Immature natural killer cell (primary cell): ENCODE data around the gene C6orf118. TPM values are rescaled to one million over a fixed set of nuclear protein-coding genes. Genes with fewer than 3 reads are reported as not detected.

Experiments
- DNase-seq, 3 donors: peaks; one replicate each; pipeline ENCODE4 v3.0.0; 2022; ENCODE audit warnings: mixed read lengths in 1 of 3
- H3K27ac Mint-ChIP-seq, 6 donors: one replicate each; pipeline ENCODE4 v1.8.0; 2020; ENCODE audit warnings: mixed read lengths in 6 of 6, mild to moderate bottlenecking in 5 of 6, inconsistent platforms in 4 of 6, moderate library complexity in 3 of 6
- H3K27me3 Mint-ChIP-seq, 3 donors: one replicate each; pipeline ENCODE4 v1.8.0; 2020 to 2021; ENCODE audit warnings: low read depth in 3 of 3, mild to moderate bottlenecking in 3 of 3, mixed read lengths in 3 of 3, moderate library complexity in 3 of 3, inconsistent platforms in 1 of 3
- H3K36me3 Mint-ChIP-seq, 3 donors: one replicate each; pipeline ENCODE4 v1.8.0; 2020; ENCODE audit warnings: mixed read lengths in 3 of 3, inconsistent platforms in 2 of 3, mild to moderate bottlenecking in 2 of 3
- H3K4me1 Mint-ChIP-seq, 2 donors: one replicate each; pipeline ENCODE4 v1.8.0; 2020; ENCODE audit warnings: inconsistent platforms in 2 of 2, mild to moderate bottlenecking in 2 of 2, mixed read lengths in 2 of 2, moderate library complexity in 1 of 2
- H3K4me3 Mint-ChIP-seq, 5 donors: one replicate each; pipeline ENCODE4 v1.8.0; 2020; ENCODE audit warnings: mild to moderate bottlenecking in 5 of 5, mixed read lengths in 5 of 5, inconsistent platforms in 3 of 5, moderate library complexity in 3 of 5
- H3K9me3 Mint-ChIP-seq, 6 donors: one replicate each; pipeline ENCODE4 v1.8.0; 2020; ENCODE audit warnings: mild to moderate bottlenecking in 6 of 6, mixed read lengths in 6 of 6, inconsistent platforms in 4 of 6, moderate library complexity in 3 of 6
- polyA plus RNA-seq, 3 donors: library from polyadenylated mRNA; unstranded; fragments of 300-500 nt; fragmentation: Illumina TruSeq; gene quantifications; one replicate each; pipeline ENCODE4 v1.2.3, GENCODE V29; 2021

The C6orf118 gene
- polyA plus RNA-seq, 3 donors from 2014 or later, result not detected

DNA sequence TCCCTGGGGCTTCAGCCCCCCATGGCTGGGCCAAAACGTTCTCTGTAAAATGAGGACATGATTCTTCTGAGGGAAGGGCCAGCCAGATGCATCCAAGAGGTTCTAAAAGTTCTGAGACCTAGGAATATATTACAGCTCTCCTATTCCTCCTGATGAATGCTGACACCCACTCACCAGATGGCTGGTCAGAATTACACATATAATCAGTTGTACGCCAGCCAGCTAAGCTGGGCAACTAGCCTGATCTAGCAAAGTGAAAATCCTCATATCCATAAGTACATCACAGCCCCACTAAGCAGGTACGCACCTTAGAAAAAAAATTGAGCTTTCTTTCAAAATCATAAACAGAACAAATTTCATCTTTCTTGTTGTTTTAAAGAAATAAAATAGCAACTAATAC lies 34.8 kb downstream of the C6orf118 start:
- Mint-ChIP-seq H3K4me1 (no peaks in the 10 kb centered on the region), H3K36me3 (peaks cover 0 to 3% (median 0%) of the 10 kb centered on the region in 3 donors), H3K27me3 (peaks cover 2 to 4% (median 2%) of the 10 kb centered on the region in 3 donors), H3K4me3 (no peak overlapping the region), H3K27ac (no peak overlapping the region), H3K9me3 (peaks cover 7 to 42% (median 10%) of the 10 kb centered on the region in 6 donors)
- DNase-seq, result no peak

GRCh38 chr6:165272585-165272984 lies 36.8 kb downstream of the C6orf118 start:
- H3K27me3 Mint-ChIP-seq, result peaks cover 0 to 2% (median 0%) of the 10 kb centered on the region in 3 donors
- H3K4me3 Mint-ChIP-seq, result no peak overlapping the region
- H3K27ac Mint-ChIP-seq, result no peak overlapping the region
- no peaks in the 10 kb centered on the region for H3K4me1 Mint-ChIP-seq
- H3K36me3 Mint-ChIP-seq, result peaks cover 0 to 3% (median 0%) of the 10 kb centered on the region in 3 donors
- no peak for DNase-seq
- H3K9me3 Mint-ChIP-seq, result peaks cover 5 to 32% (median 7%) of the 10 kb centered on the region in 6 donors

DNA sequence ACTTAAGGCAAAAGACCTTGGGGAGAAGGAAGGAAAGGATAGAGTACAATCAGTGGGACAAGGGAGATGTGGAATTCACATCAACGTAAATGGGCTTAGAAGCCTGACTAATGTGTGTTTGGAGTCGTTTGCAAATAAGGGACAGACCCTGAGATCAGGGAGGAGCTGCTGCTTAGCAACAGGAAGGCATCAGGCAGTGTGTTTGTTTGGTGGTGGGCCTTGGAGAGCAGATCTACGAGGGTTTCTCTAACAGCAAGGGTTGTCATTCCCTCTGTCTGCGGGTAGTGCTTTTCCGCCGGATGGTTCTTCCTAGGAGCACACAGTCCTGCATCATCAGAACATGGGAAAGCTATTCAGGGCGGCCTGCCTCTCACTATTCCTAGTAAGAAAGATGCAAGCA lies 40.4 kb downstream of the C6orf118 start:
- no peak for DNase-seq
- Mint-ChIP-seq H3K36me3 (no peaks in the 10 kb centered on the region), H3K9me3 (peaks cover 1 to 23% (median 7%) of the 10 kb centered on the region in 6 donors), H3K27me3 (peaks cover 0 to 3% (median 0%) of the 10 kb centered on the region in 3 donors), H3K4me1 (no peaks in the 10 kb centered on the region), H3K4me3 (no peak overlapping the region), H3K27ac (no peak overlapping the region)

GRCh38 chr6:165266621-165267020 lies 42.8 kb downstream of the C6orf118 start:
- no peaks in the 10 kb centered on the region for H3K4me1 Mint-ChIP-seq
- no peak for DNase-seq
- no peaks in the 10 kb centered on the region for H3K36me3 Mint-ChIP-seq
- H3K27ac Mint-ChIP-seq, result no peak overlapping the region
- peaks cover 0 to 27% (median 7%) of the 10 kb centered on the region in 6 donors for H3K9me3 Mint-ChIP-seq
- peaks cover 0 to 3% (median 0%) of the 10 kb centered on the region in 3 donors for H3K27me3 Mint-ChIP-seq
- no peak overlapping the region for H3K4me3 Mint-ChIP-seq

DNA sequence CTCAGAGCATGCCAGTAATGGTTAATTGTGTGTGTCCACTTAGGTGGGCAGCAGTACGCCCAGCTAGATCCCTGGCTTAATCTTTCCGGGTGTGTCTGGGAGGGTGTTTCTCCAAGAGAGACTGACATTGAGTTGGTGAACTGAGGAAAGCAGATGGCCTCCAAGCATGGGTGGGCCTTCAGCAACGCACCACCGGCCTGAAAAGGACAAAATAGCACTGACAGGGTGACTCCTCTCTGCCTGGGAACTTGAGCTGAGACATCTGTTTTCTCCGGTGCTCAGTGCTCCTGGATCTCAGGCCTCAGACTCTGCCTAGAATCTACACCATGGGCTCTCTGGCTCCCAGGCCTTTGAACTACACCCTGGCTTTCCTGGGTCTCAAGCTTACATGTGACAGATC lies 43.2 kb downstream of the C6orf118 start:
- H3K9me3 Mint-ChIP-seq, result peaks cover 0 to 28% (median 7%) of the 10 kb centered on the region in 6 donors

GRCh38 chr6:165260462-165260861 lies 48.9 kb downstream of the C6orf118 start:
- DNase-seq, result no peak
- Mint-ChIP-seq H3K27me3 (peaks cover 0 to 5% (median 0%) of the 10 kb centered on the region in 3 donors), H3K27ac (no peak overlapping the region), H3K9me3 (peaks cover 8 to 47% (median 17%) of the 10 kb centered on the region in 6 donors), H3K4me1 (no peaks in the 10 kb centered on the region), H3K4me3 (no peak overlapping the region), H3K36me3 (no peaks in the 10 kb centered on the region)

More for the DNA sequence above, 43.2 kb downstream of the C6orf118 start:
- H3K4me3 Mint-ChIP-seq, result no peak overlapping the region
- no peak overlapping the region for H3K27ac Mint-ChIP-seq
- DNase-seq, result no peak
- no peaks in the 10 kb centered on the region for H3K36me3 Mint-ChIP-seq
- H3K4me1 Mint-ChIP-seq, result no peaks in the 10 kb centered on the region
- H3K27me3 Mint-ChIP-seq, result peaks cover 0 to 3% (median 0%) of the 10 kb centered on the region in 3 donors

GRCh38 chr6:165249808-165250207 lies 59.6 kb downstream of the C6orf118 start:
- H3K27ac Mint-ChIP-seq, result no peak overlapping the region
- no peak overlapping the region for H3K4me3 Mint-ChIP-seq

GRCh38 chr6:165245701-165246100 lies 63.7 kb downstream of the C6orf118 start:
- no peak overlapping the region for H3K27ac Mint-ChIP-seq
- H3K4me1 Mint-ChIP-seq, result no peaks in the 10 kb centered on the region
- no peak for DNase-seq
- no peaks in the 10 kb centered on the region for H3K36me3 Mint-ChIP-seq
- H3K27me3 Mint-ChIP-seq, result no peaks in the 10 kb centered on the region
- peaks cover 1 to 22% (median 8%) of the 10 kb centered on the region in 6 donors for H3K9me3 Mint-ChIP-seq
- no peak overlapping the region for H3K4me3 Mint-ChIP-seq

More at GRCh38 chr6:165249808-165250207, 59.6 kb downstream of the C6orf118 start:
- H3K36me3 Mint-ChIP-seq, result no peaks in the 10 kb centered on the region
- H3K9me3 Mint-ChIP-seq, result peaks cover 1 to 26% (median 9%) of the 10 kb centered on the region in 6 donors
- no peaks in the 10 kb centered on the region for H3K4me1 Mint-ChIP-seq
- H3K27me3 Mint-ChIP-seq, result no peaks in the 10 kb centered on the region
- no peak for DNase-seq

GRCh38 chr6:165245287-165245686 lies 64.1 kb downstream of the C6orf118 start:
- Mint-ChIP-seq H3K9me3 (peaks cover 1 to 21% (median 9%) of the 10 kb centered on the region in 6 donors), H3K27me3 (no peaks in the 10 kb centered on the region), H3K4me3 (no peak overlapping the region), H3K4me1 (no peaks in the 10 kb centered on the region), H3K36me3 (no peaks in the 10 kb centered on the region), H3K27ac (no peak overlapping the region)
- DNase-seq, result no peak

DNA sequence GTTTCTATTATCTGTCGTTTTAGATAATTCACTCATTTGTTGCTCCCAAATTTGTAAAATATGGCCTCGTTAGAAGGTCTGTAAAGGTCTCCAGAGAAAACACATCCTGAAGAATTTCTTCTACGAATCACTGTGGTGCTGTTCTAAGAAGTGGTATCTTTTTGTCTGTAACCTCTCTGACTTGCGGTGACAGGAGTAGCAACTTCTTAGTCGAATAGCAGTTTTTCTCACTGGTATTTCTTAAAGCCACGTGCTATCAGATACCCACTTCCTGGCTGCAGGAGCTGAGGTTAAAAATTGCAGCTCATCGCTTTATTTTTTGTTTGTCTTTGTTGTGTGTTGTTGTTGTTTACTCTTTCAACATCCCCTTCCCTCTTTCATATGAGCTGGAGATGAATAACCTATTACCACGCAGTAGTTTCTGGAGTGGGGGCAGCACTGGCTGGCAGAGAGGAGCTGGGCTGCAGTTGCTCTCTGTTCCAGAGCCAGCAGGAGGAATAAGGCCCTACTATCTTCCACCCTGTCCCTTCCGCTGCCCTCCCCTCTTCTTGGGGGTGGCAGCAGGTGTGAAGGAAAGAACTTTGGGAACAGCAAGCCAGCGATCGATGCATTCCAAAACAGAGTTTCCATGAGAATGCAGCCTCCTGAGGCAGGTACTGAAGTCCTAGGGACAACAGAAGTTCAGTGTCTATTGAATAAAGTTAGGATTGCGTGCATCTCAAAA lies 64.7 kb downstream of the C6orf118 start:
- Mint-ChIP-seq H3K27me3 (no peaks in the 10 kb centered on the region), H3K27ac (no peak overlapping the region), H3K9me3 (peaks cover 1 to 21% (median 9%) of the 10 kb centered on the region in 6 donors), H3K36me3 (no peaks in the 10 kb centered on the region), H3K4me3 (no peak overlapping the region), H3K4me1 (no peaks in the 10 kb centered on the region)
- no peak for DNase-seq

GRCh38 chr6:165243801-165244200 lies 65.6 kb downstream of the C6orf118 start:
- no peak for DNase-seq
- no peaks in the 10 kb centered on the region for H3K36me3 Mint-ChIP-seq
- H3K9me3 Mint-ChIP-seq, result peaks cover 1 to 21% (median 10%) of the 10 kb centered on the region in 6 donors

DNA sequence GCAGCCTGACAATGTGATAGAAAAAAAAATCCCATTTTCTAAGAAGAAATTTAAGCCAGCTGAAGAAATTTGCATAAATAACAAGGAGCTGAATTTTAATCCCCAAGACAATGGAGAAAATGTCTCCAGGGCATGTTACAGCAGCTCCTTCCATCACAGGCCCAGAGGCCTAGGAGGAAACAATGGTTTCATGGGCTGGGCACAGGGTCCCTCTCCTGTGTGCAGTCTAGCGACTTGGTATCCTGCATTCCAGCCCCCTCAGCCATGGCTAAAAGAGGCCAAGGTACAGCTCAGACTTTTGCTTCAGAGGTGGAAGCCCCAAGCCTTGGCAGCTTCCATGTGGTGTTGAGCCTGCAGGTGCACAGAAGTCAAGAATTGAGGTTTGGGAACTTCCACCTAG lies 73.1 kb downstream of the C6orf118 start:
- H3K9me3 Mint-ChIP-seq, result peaks cover 8 to 46% (median 25%) of the 10 kb centered on the region in 6 donors
- H3K4me1 Mint-ChIP-seq, result no peaks in the 10 kb centered on the region
- peaks cover 0 to 6% (median 0%) of the 10 kb centered on the region in 3 donors for H3K36me3 Mint-ChIP-seq
- no peak for DNase-seq
- no peaks in the 10 kb centered on the region for H3K27me3 Mint-ChIP-seq
- H3K27ac Mint-ChIP-seq, result no peak overlapping the region
- H3K4me3 Mint-ChIP-seq, result no peak overlapping the region

More at GRCh38 chr6:165243801-165244200, 65.6 kb downstream of the C6orf118 start:
- Mint-ChIP-seq H3K4me3 (no peak overlapping the region), H3K27ac (no peak overlapping the region), H3K27me3 (no peaks in the 10 kb centered on the region), H3K4me1 (no peaks in the 10 kb centered on the region)

- H3K4me1 Mint-ChIP-seq, result no peaks in the 10 kb centered on the region
- peaks cover 0 to 6% (median 0%) of the 10 kb centered on the region in 3 donors for H3K36me3 Mint-ChIP-seq
- no peak for DNase-seq
- H3K9me3 Mint-ChIP-seq, result peaks cover 11 to 41% (median 18%) of the 10 kb centered on the region in 6 donors
- no peak overlapping the region for H3K27ac Mint-ChIP-seq
- no peak overlapping the region for H3K4me3 Mint-ChIP-seq
- H3K27me3 Mint-ChIP-seq, result no peaks in the 10 kb centered on the region
Observed at GRCh38 chr6:165232731-165233488, 76.5 kb downstream of the C6orf118 start.
